HepG2 (cell line): ENCODE measurements around the gene ANO10. TPM values are rescaled to one million over a fixed set of nuclear protein-coding genes. Genes with fewer than 3 reads are reported as not detected.
"Not testable (repeated sequence)": the region's sequence is repeated elsewhere in the genome, so short reads cannot be mapped to it uniquely, and the experiment has no call there.

Experiments
- ATAC-seq: fragments of 200-7000 bp; cut with Tn5 transposase; 3 replicates; pipeline ENCODE4 v1.9.1; 2020; ENCODE audit warnings: mild to moderate bottlenecking, moderate library complexity
- BruUV-seq: library from RNA; stranded (reverse); fragments of 400-500 nt; replicated peaks from 2 replicates; lab custom pipeline; 2021; lab: Mats Ljungman, UMichigan
- CTCF ChIA-PET: fragments of 300-600 bp; formaldehyde crosslinking; extraction: SDS; loops from one replicate; lab custom pipeline; 2021; ENCODE audit warnings: low total read pairs, inconsistent platforms, low intra/inter-chr PET ratio; lab: Yijun Ruan, JAX
- POLR2A ChIA-PET: fragments of 350-600 bp; sonication (Branson Sonifier 250); formaldehyde crosslinking; loops from one replicate; lab custom pipeline; 2020; ENCODE audit warnings: antibody characterized with exemption, inconsistent platforms; lab: Yijun Ruan, JAX
- DNase-seq: peaks from one replicate; pipeline ENCODE4 v3.0.0-alpha.2; 2015; ENCODE audit warnings: low spot score
- FAIRE-seq: peaks from 3 replicates; lab custom pipeline; 2011; peaks lifted over from hg19 to GRCh38; lab: Jason Lieb, UNC
- H2AFZ ChIP-seq: one replicate; pipeline ENCODE4 v1.6.1; 2011; ENCODE audit warnings: low read length, inconsistent platforms
- H3K27ac ChIP-seq: fragments of 300-600 bp; 3 replicates; pipeline ENCODE4 v1.8.0; 2011; ENCODE audit warnings: mixed run types, mild to moderate bottlenecking, mixed read lengths, low read length, inconsistent platforms; ENCODE audit not compliant: insufficient read depth; ENCODE audit errors: extremely low read length
- H3K27me3 ChIP-seq, 2 experiments: fragments of 200-600 bp in 1 of 2; 2 replicates in 1 of 2; 3 replicates in 1 of 2; pipeline versions ENCODE4 v1.6.0 to v1.8.0; 2011; ENCODE audit warnings: low read length in 2 of 2, mild to moderate bottlenecking in 2 of 2, moderate library complexity in 2 of 2, inconsistent platforms in 1 of 2; ENCODE audit not compliant: insufficient read depth in 2 of 2, control insufficient read depth in 1 of 2
- H3K36me3 ChIP-seq, 2 experiments: fragments of 200-600 bp in 1 of 2; replicated peaks in 1 of 2; 2 replicates in 1 of 2; 3 replicates in 1 of 2; pipeline versions ENCODE4 v1.5.1 to v1.8.0; 2011; ENCODE audit warnings: low read length in 2 of 2, inconsistent platforms in 1 of 2; ENCODE audit not compliant: insufficient read depth in 2 of 2, control insufficient read depth in 1 of 2
- H3K4me1 ChIP-seq: 2 replicates; pipeline ENCODE4 v1.5.1; 2012; ENCODE audit warnings: low read length, inconsistent platforms; ENCODE audit not compliant: insufficient read depth
- H3K4me2 ChIP-seq: 2 replicates; pipeline ENCODE4 v1.6.0; 2011; ENCODE audit warnings: low read depth, low read length, inconsistent platforms
- H3K4me3 ChIP-seq, 3 experiments: fragments of 200-600 bp in 1 of 3; sonication (generic), shearing (Covaris generic) in 1 of 3; replicated peaks in 1 of 3; 2 replicates each; pipeline ENCODE4 v1.5.1; 2011 to 2016; ENCODE audit warnings: low read length in 3 of 3, inconsistent platforms in 2 of 3, low read depth in 2 of 3, mild to moderate bottlenecking in 2 of 3, control low read depth in 1 of 3, mixed read lengths in 1 of 3; ENCODE audit not compliant: insufficient read depth in 1 of 3
- H3K79me2 ChIP-seq: one replicate; pipeline ENCODE4 v1.6.1; 2011; ENCODE audit warnings: low read length, inconsistent platforms; ENCODE audit not compliant: insufficient read depth
- H3K9ac ChIP-seq: 2 replicates; pipeline ENCODE4 v1.6.0; 2011; ENCODE audit warnings: mild to moderate bottlenecking, low read depth, low read length, inconsistent platforms; ENCODE audit not compliant: insufficient read depth
- H3K9me3 ChIP-seq: 2 replicates; pipeline ENCODE4 v1.5.1; 2012; ENCODE audit warnings: mild to moderate bottlenecking, low read length
- H4K20me1 ChIP-seq: 2 replicates; pipeline ENCODE4 v1.6.0; 2011; ENCODE audit warnings: inconsistent platforms, mild to moderate bottlenecking, low read length, moderate library complexity; ENCODE audit not compliant: insufficient read depth
- MIXL1 ChIP-seq: IDR thresholded peaks from 2 replicates; pipeline ENCODE4 v1.6.1; 2016
- NR1H2 ChIP-seq: sonication (generic); formaldehyde crosslinking; IDR thresholded peaks from 2 replicates; pipeline ENCODE4 v1.8.1; 2022; ENCODE audit warnings: low read depth, missing genetic modification reagents, borderline replicate concordance
- THYN1 ChIP-seq: sonication (generic); formaldehyde crosslinking; IDR thresholded peaks from 2 replicates; pipeline ENCODE4 v1.8.1; 2023; ENCODE audit warnings: low read depth, mild to moderate bottlenecking, moderate library complexity, missing genetic modification reagents, borderline replicate concordance
- ZSCAN9 ChIP-seq: IDR thresholded peaks from 2 replicates; pipeline ENCODE4 v1.6.1; 2016; ENCODE audit warnings: borderline replicate concordance
- WGBS: methylation state at CpG from one replicate; pipeline ENCODE4 v1.1.6; 2017; ENCODE audit warnings: low lambda C conversion rate; 5-methylcytosine and 5-hydroxymethylcytosine counted together
- in situ Hi-C: cut with HindIII; loops from 2 replicates; pipeline ENCODE4 v1.10.0; 2017; ENCODE audit warnings: low pct_unique_long_range_greater_than_20kb; ENCODE audit not compliant: extremely low pct_ligation_motif_present
- intact Hi-C: fragments of 100-400 bp; cut with micrococcal nuclease; formaldehyde crosslinking; loops from one replicate; pipeline ENCODE4 v1.10.0; 2022; ENCODE audit not compliant: unreplicated experiment
- polyA plus RNA-seq, 8 experiments: library from polyadenylated mRNA; depleted of rRNA in 3 of 8; stranded (reverse) in 7 of 8; unstranded in 1 of 8; fragments of >200 nt; fragmentation: Illumina TruSeq in 4 of 8; extraction: Trizol in 4 of 8; gene quantifications; 2 replicates each; pipeline versions ENCODE4 v1.2.1 to v1.2.3, GENCODE V29; 2011 to 2016; ENCODE audit warnings: low read depth in 4 of 8, missing spikeins in 1 of 8, mixed read lengths in 1 of 8; ENCODE audit not compliant: insufficient read depth in 1 of 8
- total RNA-seq, 5 experiments: library from RNA; depleted of rRNA; stranded (reverse); fragments of >200 nt; fragmentation: Illumina TruSeq; extraction: Trizol; gene quantifications; 2 replicates each; pipeline ENCODE4 v1.2.3, GENCODE V29; 2016; ENCODE audit warnings: low read depth in 1 of 5
- TF ChIP-seq, protein P1 (sequence below): sonication (generic); formaldehyde crosslinking; IDR thresholded peaks from 2 replicates; pipeline ENCODE4 v1.4.0; 2020; ENCODE audit warnings: mild to moderate bottlenecking, missing genetic modification reagents

Gene ANO10
- total and polyA plus RNA-seq, 2 of the 13 experiments (the other 11 are each of a cell fraction or from before 2014, with no cell fraction given): 10.4 to 13.1 TPM

DNA sequence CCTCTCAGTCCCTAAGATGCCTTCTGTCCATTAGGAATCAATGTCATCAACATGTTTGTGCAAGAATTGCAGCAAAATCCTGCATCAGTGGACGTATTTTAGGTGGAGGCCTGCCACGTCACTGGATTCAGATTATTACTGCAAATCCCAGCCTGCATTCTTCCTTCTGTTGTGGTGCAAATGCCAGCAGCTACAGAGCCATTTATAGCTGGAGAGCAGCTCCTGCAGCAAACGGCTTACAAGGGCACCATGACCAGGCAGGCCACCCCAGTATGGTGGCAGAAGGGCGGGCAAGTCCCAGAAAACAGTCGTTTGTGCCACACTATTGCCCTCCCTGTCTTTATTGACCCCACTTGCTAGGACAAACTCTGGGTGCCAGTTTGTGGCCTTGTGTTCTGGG is 260.7 kb downstream of the ANO10 start:
- FAIRE-seq (no peak), DNase-seq (no peak), ATAC-seq (no peak)
- POLR2A ChIA-PET: no interaction called here
- intact Hi-C loops (no loop called here), in situ Hi-C loops (no loop called here)
- Histone ChIP-seq H3K9ac (no peak overlapping the region), H3K27me3 (no peaks in the 10 kb centered on the region), H3K27ac (no peak overlapping the region)
- no peak for TF ChIP-seq THYN1 (CRISPR knock-in tag)
- TF ChIP-seq, protein P1, sequence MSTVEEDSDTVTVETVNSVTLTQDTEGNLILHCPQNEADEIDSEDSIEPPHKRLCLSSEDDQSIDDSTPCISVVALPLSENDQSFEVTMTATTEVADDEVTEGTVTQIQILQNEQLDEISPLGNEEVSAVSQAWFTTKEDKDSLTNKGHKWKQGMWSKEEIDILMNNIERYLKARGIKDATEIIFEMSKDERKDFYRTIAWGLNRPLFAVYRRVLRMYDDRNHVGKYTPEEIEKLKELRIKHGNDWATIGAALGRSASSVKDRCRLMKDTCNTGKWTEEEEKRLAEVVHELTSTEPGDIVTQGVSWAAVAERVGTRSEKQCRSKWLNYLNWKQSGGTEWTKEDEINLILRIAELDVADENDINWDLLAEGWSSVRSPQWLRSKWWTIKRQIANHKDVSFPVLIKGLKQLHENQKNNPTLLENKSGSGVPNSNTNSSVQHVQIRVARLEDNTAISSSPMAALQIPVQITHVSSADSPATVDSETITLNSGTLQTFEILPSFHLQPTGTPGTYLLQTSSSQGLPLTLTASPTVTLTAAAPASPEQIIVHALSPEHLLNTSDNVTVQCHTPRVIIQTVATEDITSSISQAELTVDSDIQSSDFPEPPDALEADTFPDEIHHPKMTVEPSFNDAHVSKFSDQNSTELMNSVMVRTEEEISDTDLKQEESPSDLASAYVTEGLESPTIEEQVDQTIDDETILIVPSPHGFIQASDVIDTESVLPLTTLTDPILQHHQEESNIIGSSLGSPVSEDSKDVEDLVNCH (CRISPR knock-in tag): no peak
- no peak for TF ChIP-seq MIXL1 (CRISPR knock-in tag)
- TF ChIP-seq NR1H2 (CRISPR knock-in tag): no peak
- TF ChIP-seq ZSCAN9 (CRISPR knock-in tag): no peak
- TF ChIP-seq, all 625 proteins: peak for 0
- Histone ChIP-seq H4K20me1 (no peaks in the 10 kb centered on the region), H3K9me3 (no peaks in the 10 kb centered on the region), H3K4me3 (no peak overlapping the region), H3K4me2 (no peak overlapping the region), H2AFZ (no peak overlapping the region), H3K36me3 (no peaks in the 10 kb centered on the region), H3K4me1 (no peaks in the 10 kb centered on the region), H3K79me2 (no peaks in the 10 kb centered on the region)
- CTCF ChIA-PET: no interaction called here
- WGBS: 36% methylated on average over 5 of the region's 5 CpGs
- BruUV-seq: no TSS peak

DNA sequence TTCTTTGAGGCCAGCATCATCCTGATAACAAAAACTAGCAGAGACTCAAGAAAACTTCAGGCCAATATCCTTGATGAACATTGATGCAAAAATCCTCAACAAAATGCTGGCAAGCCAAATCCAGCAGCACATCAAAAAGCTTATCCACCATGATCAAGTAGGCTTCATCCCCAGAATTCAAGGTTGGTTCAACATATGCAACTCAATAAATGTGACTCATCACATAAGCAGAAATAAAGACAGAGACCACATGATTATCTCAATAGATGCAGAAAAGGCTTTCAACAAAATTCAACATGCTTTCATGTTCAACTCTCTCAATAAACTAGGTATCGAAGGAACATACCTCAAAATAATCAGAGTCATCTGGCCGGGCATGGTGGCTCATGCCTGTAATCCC is 265.8 kb downstream of the ANO10 start:
- in situ Hi-C loops, FAIRE-seq, H3K27me3 ChIP-seq, H3K4me1 ChIP-seq, H3K4me3 ChIP-seq, H3K79me2 ChIP-seq, H3K4me2 ChIP-seq, H3K36me3 ChIP-seq, POLR2A ChIA-PET, ATAC-seq, intact Hi-C loops, H3K27ac ChIP-seq, H3K9me3 ChIP-seq, BruUV-seq, H2AFZ ChIP-seq, H4K20me1 ChIP-seq, DNase-seq, H3K9ac ChIP-seq, CTCF ChIA-PET: not testable (repeated sequence)
- 68% methylated on average over 2 of the region's 2 CpGs for WGBS
